H1 (cell line): Measurements from ENCODE around the gene SOHLH1. TPM values are rescaled to one million over a fixed set of nuclear protein-coding genes. Genes with fewer than 3 reads are reported as not detected.

Experiments used
- CTCF ChIA-PET: fragments of 300-600 bp; sonication (Branson Sonifier 250); formaldehyde crosslinking; loops from one replicate; lab custom pipeline; 2021; ENCODE audit not compliant: partially characterized antibody; lab: Charles Lee
- POLR2A ChIA-PET: fragments of 300-600 bp; sonication (Branson Sonifier 250); formaldehyde crosslinking; loops from one replicate; lab custom pipeline; 2021; ENCODE audit warnings: inconsistent platforms; ENCODE audit not compliant: partially characterized antibody; lab: Charles Lee
- DNase-seq, 2 experiments: peaks; one replicate each; pipeline versions ENCODE4 v3.0.0 to v3.0.0-alpha.2; 2010 to 2022; ENCODE audit warnings: low spot score in 2 of 2, low read depth in 1 of 2, mixed read lengths in 1 of 2
- FAIRE-seq: peaks from 2 replicates; lab custom pipeline; 2011; peaks lifted over from hg19 to GRCh38; lab: Jason Lieb, UNC
- H2AFZ ChIP-seq: 2 replicates; pipeline ENCODE4 v1.8.1; 2012; ENCODE audit warnings: low read length, inconsistent platforms
- H2AK5ac ChIP-seq: 2 replicates; pipeline ENCODE4 v1.6.1; 2013; ENCODE audit warnings: low read depth, low read length
- H2BK120ac ChIP-seq: replicated peaks from 2 replicates; pipeline ENCODE3; 2013; ENCODE audit warnings: low read depth, low read length, inconsistent platforms
- H2BK12ac ChIP-seq: 2 replicates; pipeline ENCODE4 v1.6.1; 2013; ENCODE audit warnings: low read depth, low read length
- H2BK15ac ChIP-seq: 2 replicates; pipeline ENCODE4 v1.6.1; 2013; ENCODE audit warnings: low read length
- H2BK20ac ChIP-seq: 2 replicates; pipeline ENCODE4 v1.6.1; 2013; ENCODE audit warnings: low read length
- H2BK5ac ChIP-seq: 2 replicates; pipeline ENCODE4 v1.6.1; 2013; ENCODE audit warnings: low read depth, low read length
- H3K14ac ChIP-seq: 2 replicates; pipeline ENCODE4 v1.6.1; 2013; ENCODE audit warnings: inconsistent platforms; ENCODE audit not compliant: insufficient read length
- H3K18ac ChIP-seq: 2 replicates; pipeline ENCODE4 v1.6.1; 2013; ENCODE audit warnings: low read length; ENCODE audit errors: extremely low read depth
- H3K23ac ChIP-seq: 2 replicates; pipeline ENCODE4 v1.6.1; 2013; ENCODE audit warnings: inconsistent platforms; ENCODE audit not compliant: insufficient read length
- H3K23me2 ChIP-seq: 2 replicates; pipeline ENCODE4 v1.6.1; 2013; ENCODE audit warnings: low read depth, low read length
- H3K27ac ChIP-seq: 2 replicates; pipeline ENCODE4 v1.6.1; 2011; ENCODE audit warnings: low read depth, low read length, inconsistent platforms
- H3K27me3 ChIP-seq, 4 experiments: replicated peaks in 1 of 4; 1 replicate in 1 of 4; 2 replicates in 3 of 4; pipeline versions ENCODE4 v1.6.1 to v1.8.1; 2011 to 2013; ENCODE audit warnings: low read length in 3 of 4, mild to moderate bottlenecking in 3 of 4, inconsistent platforms in 2 of 4, mixed read lengths in 2 of 4, moderate library complexity in 1 of 4; ENCODE audit not compliant: control insufficient read depth in 3 of 4, insufficient read depth in 3 of 4; ENCODE audit errors: extremely low read depth in 1 of 4
- H3K36me3 ChIP-seq, 4 experiments: 2 replicates each; pipeline versions ENCODE4 v1.6.1 to v1.8.1; 2011 to 2013; ENCODE audit warnings: mild to moderate bottlenecking in 4 of 4, low read length in 3 of 4, moderate library complexity in 2 of 4, control low read depth in 1 of 4, inconsistent platforms in 1 of 4; ENCODE audit not compliant: insufficient read depth in 4 of 4, control insufficient read depth in 2 of 4
- H3K4ac ChIP-seq: replicated peaks from 2 replicates; pipeline ENCODE3; 2013; ENCODE audit warnings: low read length, low read depth, mixed read lengths, inconsistent platforms; ENCODE audit not compliant: insufficient read length
- H3K4me1 ChIP-seq, 4 experiments: replicated peaks in 1 of 4; 1 replicate in 1 of 4; 2 replicates in 3 of 4; pipeline versions ENCODE4 v1.6.1 to v1.8.1; 2011 to 2013; ENCODE audit warnings: low read length in 3 of 4, inconsistent platforms in 2 of 4, mixed read lengths in 1 of 4; ENCODE audit not compliant: insufficient read depth in 4 of 4, control insufficient read depth in 3 of 4
- H3K4me2 ChIP-seq, 2 experiments: 2 replicates each; pipeline versions ENCODE4 v1.6.1 to v1.8.1; 2011 to 2013; ENCODE audit warnings: low read depth in 2 of 2, low read length in 2 of 2, control low read depth in 1 of 2, inconsistent platforms in 1 of 2, mild to moderate bottlenecking in 1 of 2; ENCODE audit not compliant: insufficient read depth in 1 of 2
- H3K4me3 ChIP-seq, 4 experiments: fragments of 200-600, 300-600 bp in 1 of 4; sonication (generic), shearing (Covaris generic), sonication (Bioruptor Twin) in 1 of 4; 2 replicates each; pipeline versions ENCODE4 v1.5.1 to v1.8.1; 2011 to 2016; ENCODE audit warnings: low read length in 4 of 4, low read depth in 3 of 4, control low read depth in 2 of 4, inconsistent platforms in 2 of 4, mild to moderate bottlenecking in 2 of 4, mixed read lengths in 1 of 4, moderate library complexity in 1 of 4; ENCODE audit not compliant: insufficient read depth in 2 of 4; ENCODE audit errors: extremely low read depth in 1 of 4
- H3K56ac ChIP-seq: replicated peaks from 2 replicates; pipeline ENCODE3; 2013; ENCODE audit warnings: low read depth, mild to moderate bottlenecking, mixed read lengths, low read length, inconsistent platforms; ENCODE audit not compliant: insufficient read length
- H3K79me1 ChIP-seq: 2 replicates; pipeline ENCODE4 v1.6.1; 2013; ENCODE audit warnings: low read depth, low read length, control low read depth
- H3K79me2 ChIP-seq, 2 experiments: 2 replicates each; pipeline versions ENCODE4 v1.6.1 to v1.8.1; 2012 to 2013; ENCODE audit warnings: low read length in 2 of 2, mild to moderate bottlenecking in 2 of 2, inconsistent platforms in 1 of 2; ENCODE audit not compliant: insufficient read depth in 2 of 2, control insufficient read depth in 1 of 2
- H3K9ac ChIP-seq, 4 experiments: replicated peaks in 1 of 4; 1 replicate in 1 of 4; 2 replicates in 3 of 4; pipeline versions ENCODE4 v1.6.1 to v1.8.1; 2011 to 2013; ENCODE audit warnings: low read depth in 3 of 4, low read length in 3 of 4, control low read depth in 2 of 4, mild to moderate bottlenecking in 2 of 4, moderate library complexity in 2 of 4, inconsistent platforms in 1 of 4; ENCODE audit errors: extremely low read depth in 1 of 4
- H3K9me3 ChIP-seq, 2 experiments: 2 replicates each; pipeline versions ENCODE4 v1.6.1 to v1.8.1; 2012 to 2013; ENCODE audit warnings: mild to moderate bottlenecking in 2 of 2, moderate library complexity in 2 of 2, control low read depth in 1 of 2, inconsistent platforms in 1 of 2, low read depth in 1 of 2, low read length in 1 of 2, mixed read lengths in 1 of 2; ENCODE audit not compliant: insufficient read depth in 2 of 2
- H4K20me1 ChIP-seq, 2 experiments: replicated peaks in 1 of 2; 2 replicates each; pipeline versions ENCODE3 to v1.8.1; 2011 to 2013; ENCODE audit warnings: inconsistent platforms in 2 of 2, low read length in 2 of 2, mild to moderate bottlenecking in 1 of 2; ENCODE audit not compliant: insufficient read depth in 2 of 2, control insufficient read depth in 1 of 2
- H4K5ac ChIP-seq: 2 replicates; pipeline ENCODE4 v1.6.1; 2013; ENCODE audit warnings: low read length, low read depth, mixed read lengths, inconsistent platforms; ENCODE audit not compliant: insufficient read length
- H4K8ac ChIP-seq: 2 replicates; pipeline ENCODE4 v1.8.0; 2013; ENCODE audit warnings: mild to moderate bottlenecking, moderate library complexity, low read length, inconsistent platforms; ENCODE audit not compliant: insufficient read depth; ENCODE audit errors: extremely low read depth
- H4K91ac ChIP-seq: replicated peaks from 2 replicates; pipeline ENCODE3; 2013; ENCODE audit warnings: low read length, mixed read lengths, inconsistent platforms; ENCODE audit not compliant: insufficient read length
- FOSL1 ChIP-seq: IDR thresholded peaks from 2 replicates; pipeline ENCODE4 v1.6.1; 2011; ENCODE audit warnings: mild to moderate bottlenecking, low read depth, low read length, moderate library complexity; ENCODE audit not compliant: insufficient read depth
- POLR2A ChIP-seq, 2 experiments: IDR thresholded peaks; 1 replicate in 1 of 2; 2 replicates in 1 of 2; pipeline ENCODE4 v1.6.1; 2011; ENCODE audit warnings: low read depth in 2 of 2, low read length in 2 of 2, mild to moderate bottlenecking in 2 of 2; ENCODE audit errors: control extremely low read depth in 1 of 2
- SRF ChIP-seq: IDR thresholded peaks from 2 replicates; pipeline ENCODE4 v1.6.1; 2011; ENCODE audit warnings: mild to moderate bottlenecking, low read depth, low read length, moderate library complexity
- WGBS, 2 experiments: shearing (Covaris generic) in 1 of 2; methylation state at CpG; one replicate each; pipeline versions ENCODE4 v1.1.6 to v1.1.7; 2013 to 2015; ENCODE audit warnings: low lambda C conversion rate in 2 of 2, mixed read lengths in 2 of 2, inconsistent platforms in 1 of 2, low coverage in 1 of 2, missing lambda C conversion rate in 1 of 2; ENCODE audit not compliant: insufficient replicate concordance in 2 of 2, insufficient coverage in 1 of 2, insufficient read length in 1 of 2; ENCODE audit errors: extremely low coverage in 1 of 2, missing lambda C conversion rate in 1 of 2; 5-methylcytosine and 5-hydroxymethylcytosine counted together
- polyA plus RNA-seq, 7 experiments: library from polyadenylated mRNA; depleted of rRNA in 3 of 7; stranded (reverse) in 5 of 7; unstranded in 2 of 7; fragments of >200 nt in 5 of 7; fragments of 200-250 nt in 2 of 7; gene quantifications; 1 replicate in 5 of 7; 2 replicates in 1 of 7; 4 replicates in 1 of 7; pipeline versions ENCODE4 v1.2.1 to v1.2.3, GENCODE V29; 2011 to 2013; ENCODE audit warnings: missing spikeins in 2 of 7, mixed read lengths in 2 of 7
- total RNA-seq: library from RNA; stranded (reverse); fragmentation: NEBNext Ultra II Directional; extraction: Animal tissue kit (Norgen Biotek cat#: 25700); gene quantifications from 2 replicates; pipeline ENCODE4 v1.2.1, GENCODE V29; 2021

The SOHLH1 gene
- total and polyA plus RNA-seq, 2 of the 8 experiments (the other 6 are each of a cell fraction or from before 2014, with no cell fraction given): 0.11 TPM; not detected in 1

DNA sequence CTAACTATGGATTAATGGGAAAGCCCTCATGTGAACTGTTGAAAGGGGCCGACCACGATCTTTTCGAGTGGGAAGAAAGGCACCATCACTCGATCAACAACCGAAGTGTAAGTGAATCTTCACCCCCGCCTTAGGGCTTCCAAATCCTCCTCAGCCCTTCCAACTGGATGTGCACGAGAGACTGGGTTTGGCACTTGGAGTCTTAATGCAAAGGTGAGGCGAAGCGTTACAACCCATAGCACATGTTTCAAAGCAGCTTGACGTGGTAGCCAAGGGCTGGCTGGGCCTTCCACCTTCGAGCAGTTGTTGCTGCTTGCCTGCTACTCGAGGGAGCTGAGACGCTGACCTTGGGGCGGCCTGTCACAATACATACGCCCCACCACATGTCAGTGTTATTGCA lies 41.9 kb downstream of the SOHLH1 start:
- no peaks in the 10 kb centered on the region for H3K27me3 ChIP-seq
- no peak overlapping the region for H4K5ac ChIP-seq
- ChIA-PET POLR2A (interaction anchor here (1.4 to 1.6 kb wide), 2 partner anchors 9 to 10 kb away, joined by 3 to 10 read pairs; no protein-coding TSS in a partner anchor), CTCF (interaction anchor here (0.7 to 1.6 kb wide), 2 partner anchors 10 to 54 kb away, joined by 3 read pairs; no protein-coding TSS in a partner anchor)
- H3K4ac ChIP-seq: no peak overlapping the region
- no peaks in the 10 kb centered on the region for H3K79me2 ChIP-seq
- no peak overlapping the region for H3K4me3 ChIP-seq
- H3K36me3 ChIP-seq: peaks cover 0 to 53% (median 4%) of the 10 kb centered on the region in 4 experiments; a peak in 5 of 8 replicates
- no peak overlapping the region for H3K9ac ChIP-seq
- no peak overlapping the region for H3K27ac ChIP-seq
- H2BK120ac ChIP-seq: no peak overlapping the region
- H3K79me1 ChIP-seq: no peaks in the 10 kb centered on the region
- H3K14ac ChIP-seq: no peak overlapping the region
- H2AFZ ChIP-seq: no peak overlapping the region
- peaks cover 47 to 57% of the 10 kb centered on the region in 2 experiments for H3K9me3 ChIP-seq
- H4K91ac ChIP-seq: no peak overlapping the region
- no peak overlapping the region for H4K8ac ChIP-seq
- H3K18ac ChIP-seq: no peak overlapping the region
- no peak overlapping the region for H3K4me2 ChIP-seq
- no peak overlapping the region for H2BK15ac ChIP-seq
- H3K23ac ChIP-seq: no peak overlapping the region
- 91% methylated on average over 15 of the region's 15 CpGs; no CpG with 5 or more reads in 1 of the 2 experiments for WGBS, 2 experiments
- H2BK20ac ChIP-seq: no peak overlapping the region
- H3K4me1 ChIP-seq: peaks cover 0 to 5% (median 2%) of the 10 kb centered on the region in 4 experiments; a peak in 3 of 7 replicates
- no peaks in the 10 kb centered on the region for H4K20me1 ChIP-seq
- DNase-seq: no peak
- no peak for TF ChIP-seq POLR2A (IDR thresholded peaks at IDR 0.05; ENCODE audit: control extremely low read depth in 1 of 2, low read depth in 2 of 2, low read length in 2 of 2)
- TF ChIP-seq FOSL1: no peak
- no peak for TF ChIP-seq SRF
- no peak overlapping the region for H2BK5ac ChIP-seq
- no peaks in the 10 kb centered on the region for H3K23me2 ChIP-seq
- H2AK5ac ChIP-seq: no peak overlapping the region
- H2BK12ac ChIP-seq: no peak overlapping the region
- FAIRE-seq: no peak
- H3K56ac ChIP-seq: no peak overlapping the region
